NCI-H146 treated with DMSO at 0.1 percent for 48 hours (cell line): ENCODE data around the gene DNAH2.
"Not testable (repeated sequence)": the region's sequence is repeated elsewhere in the genome, so short reads cannot be mapped to it uniquely, and the experiment has no call there.

ENCODE experiments used
- DNase-seq: peaks from one replicate; lab custom pipeline; 2025; ENCODE audit not compliant: unreplicated experiment; lab: John Stamatoyannopoulos, UW

Gene DNAH2

DNA sequence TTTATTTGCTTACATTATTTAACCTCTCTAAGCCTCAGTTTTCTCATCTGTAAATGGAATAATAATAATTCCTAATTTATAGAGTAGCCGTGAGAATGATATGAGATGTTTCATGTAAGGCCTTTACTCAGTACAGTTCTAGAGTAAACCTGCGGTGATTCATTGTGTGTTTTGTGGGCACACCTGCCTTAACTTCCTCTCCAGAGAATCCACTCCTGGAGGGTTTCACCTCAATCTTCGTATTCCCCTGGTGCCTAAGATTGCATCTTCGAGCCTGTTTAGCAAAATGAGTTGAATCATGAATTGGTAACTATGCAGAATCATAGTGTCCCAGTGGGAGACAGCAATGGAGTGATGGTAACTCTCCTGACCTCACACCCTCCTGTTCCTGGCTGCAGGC lies 52.3 kb downstream of the DNAH2 start:
- DNase-seq, result no peak

DNA sequence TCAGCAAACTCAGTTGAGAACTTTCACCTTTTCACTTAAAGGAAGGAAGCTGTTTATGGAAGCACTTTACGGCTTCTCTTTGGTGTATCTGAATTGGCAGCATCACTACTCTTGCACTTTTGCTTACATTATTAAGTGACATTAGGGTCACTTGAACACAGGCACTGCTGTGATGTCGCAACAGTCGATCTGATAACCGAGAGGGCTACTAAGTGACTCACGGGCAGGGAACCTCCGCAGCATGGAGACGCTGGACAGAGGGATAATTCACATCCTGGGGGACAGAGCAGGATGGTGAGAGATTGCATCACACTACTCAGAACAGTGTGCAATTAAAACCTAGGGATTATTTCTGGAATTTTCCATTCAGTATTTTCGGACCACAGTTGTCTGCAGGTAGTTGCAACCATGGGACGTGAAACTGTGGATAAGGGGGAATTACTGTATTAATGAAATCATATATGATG lies 56.5 kb downstream of the DNAH2 start:
- no peak for DNase-seq

GRCh38 chr17:7775051-7775450 lies 57.5 kb downstream of the DNAH2 start:
- DNase-seq, result no peak

GRCh38 chr17:7777017-7777416 lies 59.5 kb downstream of the DNAH2 start:
- DNase-seq, result no peak

DNA sequence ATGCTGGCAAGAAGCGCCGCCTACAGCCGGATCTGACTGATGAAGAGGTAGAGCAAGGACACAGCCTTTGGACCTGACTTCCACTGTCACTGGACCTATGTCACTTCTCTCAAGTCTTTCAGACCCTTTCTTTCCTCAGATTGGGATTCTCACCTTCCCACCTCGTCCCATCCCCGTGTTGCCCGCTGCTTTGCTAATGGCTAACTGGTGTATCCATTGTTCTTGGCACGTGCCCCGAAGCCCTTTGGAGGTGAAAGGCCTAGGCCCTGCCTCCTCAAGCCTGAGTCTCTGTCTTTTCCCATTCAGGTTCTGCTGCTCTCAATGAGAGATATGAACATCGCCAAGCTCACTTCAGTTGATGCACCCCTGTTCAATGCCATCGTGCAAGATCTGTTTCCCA lies 63.2 kb downstream of the DNAH2 start:
- DNase-seq, result no peak

GRCh38 chr17:7781429-7781828 lies 63.9 kb downstream of the DNAH2 start:
- no peak for DNase-seq

- no peak for DNase-seq
Measured at GRCh38 chr17:7782240-7782639, 64.7 kb downstream of the DNAH2 start.

DNA sequence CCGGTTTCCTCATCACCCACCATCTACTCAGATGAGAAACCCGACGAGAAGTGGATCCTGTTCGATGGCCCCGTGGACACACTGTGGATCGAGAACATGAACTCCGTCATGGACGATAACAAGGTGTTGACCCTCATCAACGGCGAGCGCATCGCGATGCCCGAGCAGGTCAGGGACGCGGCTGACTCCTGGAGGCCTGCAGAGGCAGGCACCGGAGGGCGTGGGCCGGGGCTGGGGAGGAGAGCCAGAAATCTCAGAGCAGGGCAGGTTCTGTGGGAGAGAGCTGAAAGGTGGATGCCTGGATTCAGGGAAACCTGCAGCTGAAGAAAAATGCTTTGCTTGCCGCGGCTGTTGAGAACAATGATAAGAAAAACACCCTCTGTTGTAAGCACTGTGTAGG lies 69.3 kb downstream of the DNAH2 start:
- no peak for DNase-seq

DNA sequence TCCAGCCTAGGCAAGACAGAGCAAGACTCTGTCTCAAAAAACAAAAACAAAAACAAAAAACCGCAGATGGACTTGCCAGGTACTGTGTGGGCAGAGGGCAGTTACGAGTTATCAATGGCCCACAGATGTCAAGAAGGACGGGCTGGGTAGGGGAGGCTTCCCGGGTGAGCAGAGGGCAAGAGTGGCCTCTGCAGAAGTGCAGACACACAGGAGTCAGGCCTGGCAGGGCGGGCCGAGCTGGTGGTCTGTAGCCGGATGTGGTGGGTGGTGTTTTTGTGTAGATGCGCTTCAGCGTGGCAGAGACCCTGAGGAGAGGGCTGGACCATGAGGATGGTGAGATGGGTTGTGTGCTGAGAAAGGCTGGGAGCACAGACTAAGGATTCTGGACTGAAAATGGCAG lies 71.6 kb downstream of the DNAH2 start:
- DNase-seq, result no peak

GRCh38 chr17:7790150-7790549 lies 72.6 kb downstream of the DNAH2 start:
- no peak for DNase-seq

GRCh38 chr17:7792611-7793010 lies 75.1 kb downstream of the DNAH2 start:
- no peak for DNase-seq

DNA sequence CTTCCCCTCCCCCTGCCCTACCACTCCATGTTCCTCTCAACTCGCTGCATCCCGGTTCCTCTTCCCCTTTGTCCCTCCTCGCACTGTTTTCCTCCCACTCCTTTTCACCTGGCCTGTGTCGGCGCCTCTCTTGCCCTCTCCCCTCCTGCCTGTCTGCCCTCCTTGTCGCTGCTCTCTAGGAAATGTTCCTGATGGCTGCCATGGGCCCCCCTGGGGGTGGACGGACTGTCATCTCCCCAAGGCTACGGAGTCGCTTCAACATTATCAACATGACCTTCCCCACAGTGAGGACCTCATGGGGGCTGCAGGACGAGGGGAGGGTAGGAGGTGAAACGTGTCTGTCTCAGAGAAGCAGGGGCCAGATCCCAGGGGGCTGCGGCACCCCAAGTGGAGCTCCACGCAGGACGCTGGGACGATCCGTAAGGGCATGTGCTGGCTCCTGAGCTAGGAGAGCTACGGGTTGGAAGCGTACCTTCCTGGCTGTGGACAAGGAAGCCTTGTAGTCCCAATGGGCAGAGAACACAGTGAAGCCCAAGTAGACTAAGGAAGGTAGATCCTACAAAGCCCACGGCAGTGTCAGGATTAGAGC lies 76.6 kb downstream of the DNAH2 start:
- DNase-seq, result no peak

DNA sequence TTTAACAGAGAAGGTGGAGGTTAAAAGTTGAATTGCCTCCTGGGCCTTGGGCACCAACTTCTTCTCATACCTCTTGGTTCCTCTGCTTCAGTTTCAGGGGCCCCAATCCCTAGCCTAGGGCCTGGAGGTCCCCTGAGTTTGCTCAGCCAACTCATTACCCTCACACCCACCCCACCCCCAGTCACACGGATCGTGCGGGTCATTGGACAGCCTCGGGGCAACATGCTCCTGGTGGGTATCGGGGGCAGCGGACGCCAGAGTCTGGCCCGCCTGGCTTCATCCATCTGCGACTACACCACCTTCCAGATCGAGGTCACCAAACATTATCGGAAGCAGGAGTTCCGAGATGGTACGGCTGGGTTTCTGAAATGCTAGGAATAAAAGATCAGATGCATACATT lies 80.4 kb downstream of the DNAH2 start:
- DNase-seq, result no peak

- DNase-seq, result no peak
Measured at GRCh38 chr17:7798839-7799238, 81.3 kb downstream of the DNAH2 start.

DNA sequence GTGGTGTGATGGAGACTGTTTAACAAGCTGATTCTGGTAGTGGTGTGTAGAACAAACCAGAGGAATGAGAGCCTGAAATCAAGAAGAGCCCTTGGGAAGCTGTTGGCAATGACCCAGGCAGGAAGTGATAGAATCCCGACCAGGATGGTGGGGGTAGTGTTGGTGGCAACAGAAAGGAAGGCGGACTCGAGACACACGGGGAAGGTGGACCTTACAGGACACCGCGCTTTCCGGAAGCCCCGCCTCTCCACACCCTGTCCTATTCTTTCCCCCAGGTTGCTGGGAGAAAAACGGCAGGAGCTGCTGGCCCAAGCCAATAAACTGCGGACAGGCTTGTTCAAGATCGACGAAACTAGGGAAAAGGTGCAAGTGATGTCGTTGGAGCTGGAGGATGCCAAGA lies 86.4 kb downstream of the DNAH2 start:
- DNase-seq, result peak; percentile 11

DNA sequence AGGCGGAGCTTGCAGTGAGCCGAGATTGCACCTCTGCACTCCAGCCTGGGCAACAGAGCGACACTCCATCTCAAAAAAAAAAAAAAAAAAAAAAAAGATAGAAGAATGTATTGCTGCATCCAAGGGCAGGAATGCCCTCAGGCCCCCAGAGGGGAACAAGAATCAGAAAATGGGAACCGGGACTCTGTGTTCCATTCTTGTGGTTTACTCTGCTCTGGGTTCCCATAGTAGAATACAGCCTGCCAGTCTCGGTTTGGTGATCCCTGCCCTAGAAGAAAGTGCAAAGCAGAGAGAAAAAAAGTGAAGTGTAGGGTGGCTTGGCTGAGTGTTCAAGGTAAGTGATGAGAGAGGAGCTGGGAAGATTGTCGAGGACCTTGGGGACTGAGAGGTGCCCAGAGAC lies 89.0 kb downstream of the DNAH2 start:
- DNase-seq, result no peak

- DNase-seq, result no peak
Measured at GRCh38 chr17:7807206-7807605, 89.7 kb downstream of the DNAH2 start.

DNA sequence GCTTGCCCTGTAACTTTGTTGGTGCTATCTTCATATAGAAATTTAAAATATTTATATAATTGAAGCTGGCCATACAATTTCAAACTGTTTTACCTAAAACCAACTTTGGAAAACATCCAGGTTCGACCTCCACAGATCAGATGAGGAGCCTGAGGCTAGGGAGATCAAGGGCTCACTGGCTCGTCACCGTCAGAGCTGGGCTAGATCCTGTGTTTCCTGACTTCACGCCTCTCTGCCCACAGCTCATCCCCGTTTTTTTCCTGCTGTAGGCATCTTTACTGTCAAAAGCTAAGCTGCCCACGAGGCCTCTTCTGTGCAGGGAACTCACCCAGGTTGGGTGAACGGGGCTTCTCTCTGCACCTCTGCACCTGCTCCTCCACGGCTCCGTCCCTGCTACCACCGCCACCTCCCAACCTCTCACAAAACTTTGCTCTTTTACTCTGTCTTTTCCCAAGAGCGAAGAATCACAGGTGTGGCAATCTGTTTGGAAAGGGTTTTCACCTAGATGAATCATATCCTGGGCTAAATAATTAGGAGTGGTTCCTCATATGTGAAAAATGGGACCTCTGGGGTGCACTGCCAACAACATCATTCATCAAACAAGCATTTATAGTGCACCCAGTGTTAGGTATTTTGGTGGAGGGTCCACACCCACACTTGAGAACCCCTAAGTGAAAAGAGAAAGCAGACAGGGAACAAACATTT lies 91.7 kb downstream of the DNAH2 start:
- DNase-seq, result no peak

GRCh38 chr17:7809791-7810343 lies 92.3 kb downstream of the DNAH2 start:
- DNase-seq, result not testable (repeated sequence)

DNA sequence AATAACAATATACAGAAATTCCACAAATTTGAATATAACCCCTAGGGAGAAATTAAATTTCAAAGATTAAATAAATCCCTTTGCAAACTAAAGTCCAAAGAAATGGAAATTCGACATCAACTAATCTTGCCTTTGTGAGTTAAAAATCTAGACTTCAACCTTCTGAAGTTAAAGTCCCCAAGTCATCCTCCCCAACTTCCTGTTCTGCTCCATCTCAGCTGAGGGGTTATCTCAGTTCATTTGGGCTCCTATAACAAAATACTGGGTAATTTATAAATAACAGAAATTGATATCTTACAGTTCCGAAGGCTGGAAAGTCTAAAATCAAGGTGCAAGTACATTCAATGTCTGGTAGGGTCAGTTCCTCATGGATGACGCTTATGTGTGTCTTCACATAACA lies 93.7 kb downstream of the DNAH2 start:
- no peak for DNase-seq

DNA sequence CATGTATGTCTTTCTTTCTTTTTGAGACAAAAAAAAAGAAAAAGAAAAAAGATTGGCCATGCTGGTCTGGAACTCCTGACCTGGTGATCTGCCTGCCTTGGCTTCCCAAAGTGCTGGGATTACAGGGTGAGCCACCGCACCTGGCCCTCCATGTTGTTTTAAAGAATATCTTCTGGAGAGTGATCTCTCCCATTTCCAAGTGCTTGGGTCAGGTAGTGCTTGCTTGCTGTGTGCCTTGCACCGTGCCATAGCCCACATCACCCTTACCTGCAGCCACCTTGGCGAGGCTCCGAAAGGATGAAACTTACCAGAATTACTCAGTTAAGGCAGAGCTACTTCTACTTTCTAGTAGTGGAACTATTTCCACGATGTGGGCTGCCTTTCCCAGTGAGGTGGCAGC lies 97.4 kb downstream of the DNAH2 start:
- no peak for DNase-seq

- no peak for DNase-seq
Measured at GRCh38 chr17:7816926-7817642, 99.5 kb downstream of the DNAH2 start.
